IMR-90 (cell line): Measurements from ENCODE around the gene CTSO. TPM values are rescaled to one million over a fixed set of nuclear protein-coding genes. Genes with fewer than 3 reads are reported as not detected.

Source experiments
- ATAC-seq: fragments of 200-7000 bp; cut with Tn5 transposase; 2 replicates; pipeline ENCODE4 v1.9.1; 2020; ENCODE audit warnings: low read depth, mild to moderate bottlenecking, moderate library complexity
- BruUV-seq: library from RNA; stranded (reverse); fragments of 400-500 nt; replicated peaks from 2 replicates; lab custom pipeline; 2021; lab: Mats Ljungman, UMichigan
- CTCF ChIA-PET: fragments of 300-600 bp; formaldehyde crosslinking; extraction: SDS; loops from one replicate; lab custom pipeline; 2021; ENCODE audit warnings: antibody characterized with exemption; lab: Yijun Ruan, JAX
- POLR2A ChIA-PET: fragments of 300-600 bp; sonication (Branson Sonifier 250); formaldehyde crosslinking; loops from one replicate; lab custom pipeline; 2022; ENCODE audit warnings: antibody characterized with exemption; ENCODE audit not compliant: unreplicated experiment; lab: Charles Lee
- DNase-seq: peaks from one replicate; pipeline ENCODE4 v3.0.0; 2013
- H2AFZ ChIP-seq: replicated peaks from 2 replicates; pipeline ENCODE3; 2013; ENCODE audit warnings: low read length, mild to moderate bottlenecking; ENCODE audit not compliant: poor library complexity
- H2AK5ac ChIP-seq: 2 replicates; pipeline ENCODE4 v1.6.1; 2013; ENCODE audit warnings: low read depth, low read length, inconsistent platforms
- H2AK9ac ChIP-seq: replicated peaks from 2 replicates; pipeline ENCODE3; 2013; ENCODE audit warnings: mild to moderate bottlenecking, low read depth, low read length, moderate library complexity; ENCODE audit not compliant: poor library complexity
- H2BK120ac ChIP-seq: 2 replicates; pipeline ENCODE4 v1.6.1; 2013; ENCODE audit warnings: low read depth, low read length, inconsistent platforms
- H2BK15ac ChIP-seq: 3 replicates; pipeline ENCODE4 v1.6.1; 2013; ENCODE audit warnings: low read depth, low read length, inconsistent platforms
- H2BK20ac ChIP-seq: 2 replicates; pipeline ENCODE4 v1.6.1; 2013; ENCODE audit warnings: low read depth, mild to moderate bottlenecking, inconsistent platforms, low read length, moderate library complexity
- H2BK5ac ChIP-seq: 2 replicates; pipeline ENCODE4 v1.6.1; 2013; ENCODE audit warnings: mild to moderate bottlenecking, low read depth, low read length, inconsistent platforms; ENCODE audit not compliant: poor library complexity, severe bottlenecking
- H3K14ac ChIP-seq: replicated peaks from 2 replicates; pipeline ENCODE4 v1.6.1; 2013; ENCODE audit warnings: low read depth, low read length, inconsistent platforms
- H3K18ac ChIP-seq: 2 replicates; pipeline ENCODE4 v1.6.1; 2013; ENCODE audit warnings: low read depth, low read length, control low read depth
- H3K23ac ChIP-seq: 2 replicates; pipeline ENCODE4 v1.6.1; 2013; ENCODE audit warnings: low read depth, low read length, inconsistent platforms
- H3K27ac ChIP-seq: 2 replicates; pipeline ENCODE4 v1.5.1; 2013; ENCODE audit warnings: mild to moderate bottlenecking, control low read depth, low read length; ENCODE audit not compliant: insufficient read depth
- H3K27me3 ChIP-seq: 2 replicates; pipeline ENCODE4 v1.6.1; 2013; ENCODE audit warnings: low read length; ENCODE audit not compliant: control insufficient read depth, insufficient read depth
- H3K36me3 ChIP-seq: 2 replicates; pipeline ENCODE4 v1.6.1; 2013; ENCODE audit warnings: low read length, mixed read lengths; ENCODE audit not compliant: control insufficient read depth, insufficient read depth
- H3K4ac ChIP-seq: 2 replicates; pipeline ENCODE4 v1.6.1; 2013; ENCODE audit warnings: low read depth, low read length, inconsistent platforms
- H3K4me1 ChIP-seq: 2 replicates; pipeline ENCODE4 v1.6.1; 2013; ENCODE audit warnings: low read length, mixed read lengths; ENCODE audit not compliant: control insufficient read depth, insufficient read depth
- H3K4me2 ChIP-seq: 2 replicates; pipeline ENCODE4 v1.6.1; 2013; ENCODE audit warnings: low read depth, mild to moderate bottlenecking, control low read depth, low read length, moderate library complexity
- H3K4me3 ChIP-seq: 2 replicates; pipeline ENCODE4 v1.5.1; 2013; ENCODE audit warnings: low read depth, mild to moderate bottlenecking, control low read depth, low read length, moderate library complexity; ENCODE audit not compliant: insufficient read depth
- H3K56ac ChIP-seq: 2 replicates; pipeline ENCODE4 v1.6.1; 2013; ENCODE audit warnings: low read length, inconsistent platforms; ENCODE audit not compliant: insufficient read depth; ENCODE audit errors: extremely low read depth
- H3K79me1 ChIP-seq, 2 experiments: 2 replicates each; pipeline ENCODE4 v1.6.1; 2013; ENCODE audit warnings: low read length in 2 of 2, inconsistent platforms in 1 of 2, low read depth in 1 of 2
- H3K9ac ChIP-seq: 2 replicates; pipeline ENCODE4 v1.6.1; 2013; ENCODE audit warnings: low read depth, low read length, control low read depth
- H3K9me1 ChIP-seq: 2 replicates; pipeline ENCODE4 v1.6.1; 2013; ENCODE audit warnings: low read length, inconsistent platforms; ENCODE audit not compliant: insufficient read depth
- H3K9me3 ChIP-seq: 2 replicates; pipeline ENCODE4 v1.6.1; 2013; ENCODE audit warnings: low read length; ENCODE audit not compliant: control insufficient read depth, insufficient read depth
- H4K20me1 ChIP-seq: 2 replicates; pipeline ENCODE4 v1.6.1; 2013; ENCODE audit warnings: low read length, inconsistent platforms; ENCODE audit not compliant: insufficient read depth
- H4K5ac ChIP-seq: 2 replicates; pipeline ENCODE4 v1.6.1; 2013; ENCODE audit warnings: mild to moderate bottlenecking, low read depth, low read length, control low read depth
- H4K8ac ChIP-seq, 2 experiments: 2 replicates each; pipeline ENCODE4 v1.6.1; 2013; ENCODE audit warnings: low read depth in 2 of 2, low read length in 2 of 2, control low read depth in 1 of 2, inconsistent platforms in 1 of 2
- H4K91ac ChIP-seq: 2 replicates; pipeline ENCODE4 v1.6.1; 2013; ENCODE audit warnings: low read depth, low read length, inconsistent platforms; ENCODE audit not compliant: insufficient read depth
- CHD1 ChIP-seq: IDR thresholded peaks from 2 replicates; pipeline ENCODE4 v1.6.1; 2012; ENCODE audit warnings: low read depth, low read length, improper control_type of control experiment
- RCOR1 ChIP-seq: IDR thresholded peaks from 2 replicates; pipeline ENCODE4 v1.6.1; 2012; ENCODE audit warnings: mild to moderate bottlenecking, low read length, improper control_type of control experiment; ENCODE audit not compliant: insufficient replicate concordance
- RFX5 ChIP-seq: IDR thresholded peaks from 2 replicates; pipeline ENCODE4 v1.8.0; 2012; ENCODE audit warnings: low read depth, mild to moderate bottlenecking, low read length, moderate library complexity
- WGBS, 2 experiments: methylation state at CpG; one replicate each; pipeline versions ENCODE4 v1.1.5 to v1.1.7; 2013; ENCODE audit warnings: missing lambda C conversion rate in 2 of 2; ENCODE audit not compliant: insufficient read length in 1 of 2; ENCODE audit errors: extremely low coverage in 2 of 2; 5-methylcytosine and 5-hydroxymethylcytosine counted together
- dilution Hi-C: fragments of 300-500 bp; cut with HindIII; formaldehyde crosslinking; loops from one replicate; pipeline ENCODE4 v1.14.3; 2018; ENCODE audit warnings: low sequenced_read_pairs; ENCODE audit not compliant: unreplicated experiment
- in situ Hi-C: fragments of 300-500 bp; cut with MboI; formaldehyde crosslinking; loops from 3 replicates; pipeline ENCODE4 v1.14.3; 2019; ENCODE audit warnings: low sequenced_read_pairs, inconsistent platforms, mixed read lengths
- intact Hi-C: fragments of 100-400 bp; cut with micrococcal nuclease; formaldehyde crosslinking; loops from 2 replicates; pipeline ENCODE4 v1.10.0; 2022
- polyA plus RNA-seq, 3 experiments: library from polyadenylated mRNA; depleted of rRNA; stranded (reverse); fragments of >200 nt; gene quantifications; 2 replicates each; pipeline ENCODE4 v1.2.3, GENCODE V29; 2012; ENCODE audit warnings: low replicate concordance in 1 of 3
- total RNA-seq: library from RNA; depleted of rRNA; stranded (reverse); fragments of >200 nt; gene quantifications from 2 replicates; pipeline ENCODE4 v1.2.3, GENCODE V29; 2012

The CTSO gene
- total and polyA plus RNA-seq, 2 of the 4 experiments (the other 2 are of a cell fraction): 2.9 to 3.9 TPM

DNA sequence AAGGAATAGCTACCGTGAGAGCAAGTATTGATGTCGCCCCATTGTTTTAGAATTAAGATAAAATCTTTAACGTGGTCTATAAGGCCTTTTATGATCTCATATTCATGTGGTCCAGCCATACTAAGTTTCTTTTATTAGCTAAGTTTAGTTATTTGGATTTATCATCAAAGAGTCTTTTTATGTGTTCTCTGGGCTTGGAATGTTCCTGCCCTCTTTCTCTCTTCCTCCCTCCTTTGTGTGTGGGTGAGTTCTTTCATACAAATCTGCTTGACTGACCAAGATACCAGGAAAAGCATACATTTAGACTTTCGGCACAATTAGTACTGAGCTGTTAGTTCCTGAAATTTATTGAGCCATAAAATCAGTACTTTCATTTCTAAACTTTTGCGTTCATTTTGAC is 38.9 kb downstream of the CTSO start:
- Histone ChIP-seq H3K9me1 (no peaks in the 10 kb centered on the region), H3K56ac (no peak overlapping the region), H2BK20ac (no peak overlapping the region), H3K4ac (no peak overlapping the region), H3K14ac (no peak overlapping the region), H2AFZ (no peak overlapping the region), H3K4me3 (no peak overlapping the region), H4K5ac (no peak overlapping the region), H2AK5ac (no peak overlapping the region), H3K23ac (no peak overlapping the region), H3K36me3 (no peaks in the 10 kb centered on the region), H2BK120ac (no peak overlapping the region), H3K18ac (no peak overlapping the region), H4K8ac (no peak overlapping the region), H3K79me1 (no peaks in the 10 kb centered on the region), H3K4me1 (no peaks in the 10 kb centered on the region), H3K27me3 (no peaks in the 10 kb centered on the region), H2BK15ac (no peak overlapping the region), H3K9me3 (no peaks in the 10 kb centered on the region), H4K91ac (no peak overlapping the region), H4K20me1 (no peaks in the 10 kb centered on the region), H3K4me2 (no peak overlapping the region), H2BK5ac (no peak overlapping the region), H3K27ac (no peak overlapping the region), H2AK9ac (no peak overlapping the region), H3K9ac (no peak overlapping the region)
- ATAC-seq: no peak
- in situ Hi-C loops (no loop called here), intact Hi-C loops (no loop called here), dilution Hi-C loops (no loop called here)
- no peak for TF ChIP-seq RFX5
- TF ChIP-seq CHD1: no peak
- TF ChIP-seq RCOR1: no peak
- POLR2A ChIA-PET: no interaction called here
- CTCF ChIA-PET: no interaction called here
- BruUV-seq: no TSS peak
- WGBS, 2 experiments: no CpG with 5 or more reads among the region's 5 CpGs
- no peak for DNase-seq
